ENCODE data around the gene SCN2A.

The SCN2A gene

DNA sequence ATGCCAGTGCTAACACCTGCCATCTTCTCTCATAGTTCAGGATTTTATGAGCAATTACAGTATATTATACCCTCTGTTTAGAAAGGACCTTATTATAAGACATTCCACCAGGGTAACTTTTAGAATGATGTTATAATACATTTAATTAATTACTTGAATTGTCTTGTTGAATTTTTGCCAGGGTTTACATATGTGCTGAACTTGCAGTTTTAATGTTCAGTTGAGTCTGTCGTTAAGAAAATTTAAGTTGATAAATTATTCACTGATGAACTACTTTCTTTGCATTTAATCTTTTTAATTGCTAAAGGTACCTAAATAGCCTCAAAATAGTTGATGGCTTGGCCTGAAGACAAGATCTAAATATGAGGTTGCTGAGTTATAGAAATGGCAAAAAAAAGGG lies 68.1 kb downstream of the SCN2A start:
- Histone ChIP-seq H3K79me1 (ENCODE audit: low read depth, low read length) (no peaks in the 10 kb centered on the region), H3K23ac (ENCODE audit: low read depth, low read length, poor library complexity) (no peak overlapping the region), H2BK12ac (ENCODE audit: low read length) (no peak overlapping the region), H4K8ac (ENCODE audit: low read depth, low read length) (no peak overlapping the region), H3K27me3 (ENCODE audit: control insufficient read depth in 3 of 3, insufficient read depth in 3 of 3, low read depth in 1 of 3, low read length in 3 of 3) (no peaks in the 10 kb centered on the region), H3K18ac (ENCODE audit: low read length) (no peak overlapping the region), H3K27ac (replicated peaks; ENCODE audit: low read length) (no peak overlapping the region), H3K4ac (ENCODE audit: low read length) (no peak overlapping the region), H2AFZ (ENCODE audit: low read length) (no peak overlapping the region), H2BK120ac (ENCODE audit: low read depth, low read length) (no peak overlapping the region), H3K36me3 (replicated peaks in 1 of 2; ENCODE audit: control insufficient read depth in 2 of 2, insufficient read depth in 2 of 2, low read length in 2 of 2) (no peaks in the 10 kb centered on the region), H2AK5ac (ENCODE audit: low read depth, low read length) (no peak overlapping the region), H2BK5ac (ENCODE audit: low read length) (no peak overlapping the region), H3K4me3 (ENCODE audit: low read length in 2 of 2) (no peak overlapping the region), H4K91ac (ENCODE audit: low read depth, low read length, poor library complexity) (no peak overlapping the region), H3K14ac (ENCODE audit: low read length) (no peak overlapping the region), H2BK15ac (ENCODE audit: low read length) (no peak overlapping the region), H3K9me3 (replicated peaks in 1 of 2; ENCODE audit: control insufficient read depth in 2 of 2, insufficient read depth in 1 of 2, low read depth in 1 of 2, low read length in 2 of 2) (no peaks in the 10 kb centered on the region), H3K9ac (ENCODE audit: low read depth, low read length, poor library complexity) (no peak overlapping the region), H3K4me1 (ENCODE audit: control insufficient read depth in 2 of 2, insufficient read depth in 1 of 2, low read depth in 1 of 2, low read length in 2 of 2) (no peaks in the 10 kb centered on the region), H3K4me2 (ENCODE audit: insufficient read depth, low read length, poor library complexity, severe bottlenecking) (no peak overlapping the region)
- no peak for DNase-seq (ENCODE audit: low spot score)
- no CpG with 5 or more reads among the region's 1 CpG for WGBS, 2 donors (ENCODE audit: extremely low coverage in 2 of 2, insufficient read length in 2 of 2, insufficient replicate concordance in 1 of 2)

DNA sequence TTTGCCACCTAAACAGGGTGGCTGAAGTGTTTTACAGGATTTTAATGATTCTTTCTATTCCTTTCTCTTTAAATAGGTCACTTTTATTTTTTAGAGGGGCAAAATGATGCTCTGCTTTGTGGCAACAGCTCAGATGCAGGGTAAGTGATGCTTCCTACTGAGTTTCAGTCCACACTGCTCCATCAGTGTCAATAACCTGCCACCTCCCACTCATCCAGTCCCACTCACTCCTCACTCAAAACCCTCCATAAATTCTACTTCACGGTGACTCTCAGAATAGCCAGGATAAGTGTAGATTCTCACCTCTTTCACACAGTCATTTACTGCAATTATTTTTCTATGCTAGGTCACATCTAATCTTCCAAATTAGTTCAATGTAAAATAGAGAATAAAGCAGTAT lies 72.7 kb downstream of the SCN2A start:
- Histone ChIP-seq H3K27me3 (ENCODE audit: control insufficient read depth in 3 of 3, insufficient read depth in 3 of 3, low read depth in 1 of 3, low read length in 3 of 3) (no peaks in the 10 kb centered on the region), H2BK5ac (ENCODE audit: low read length) (no peak overlapping the region), H3K14ac (ENCODE audit: low read length) (no peak overlapping the region), H3K18ac (ENCODE audit: low read length) (no peak overlapping the region), H3K4me3 (ENCODE audit: low read length in 2 of 2) (no peak overlapping the region), H3K9ac (ENCODE audit: low read depth, low read length, poor library complexity) (no peak overlapping the region), H3K4me2 (ENCODE audit: insufficient read depth, low read length, poor library complexity, severe bottlenecking) (no peak overlapping the region), H4K8ac (ENCODE audit: low read depth, low read length) (no peak overlapping the region), H3K79me1 (ENCODE audit: low read depth, low read length) (no peaks in the 10 kb centered on the region), H3K23ac (ENCODE audit: low read depth, low read length, poor library complexity) (no peak overlapping the region), H2BK12ac (ENCODE audit: low read length) (no peak overlapping the region), H3K36me3 (replicated peaks in 1 of 2; ENCODE audit: control insufficient read depth in 2 of 2, insufficient read depth in 2 of 2, low read length in 2 of 2) (no peaks in the 10 kb centered on the region), H3K4me1 (ENCODE audit: control insufficient read depth in 2 of 2, insufficient read depth in 1 of 2, low read depth in 1 of 2, low read length in 2 of 2) (no peaks in the 10 kb centered on the region), H2BK15ac (ENCODE audit: low read length) (no peak overlapping the region), H4K91ac (ENCODE audit: low read depth, low read length, poor library complexity) (no peak overlapping the region), H2AK5ac (ENCODE audit: low read depth, low read length) (no peak overlapping the region), H3K9me3 (replicated peaks in 1 of 2; ENCODE audit: control insufficient read depth in 2 of 2, insufficient read depth in 1 of 2, low read depth in 1 of 2, low read length in 2 of 2) (no peaks in the 10 kb centered on the region), H3K4ac (ENCODE audit: low read length) (no peak overlapping the region), H3K27ac (replicated peaks; ENCODE audit: low read length) (no peak overlapping the region), H2BK120ac (ENCODE audit: low read depth, low read length) (no peak overlapping the region), H2AFZ (ENCODE audit: low read length) (no peak overlapping the region)
- WGBS, 2 donors (ENCODE audit: extremely low coverage in 2 of 2, insufficient read length in 2 of 2, insufficient replicate concordance in 1 of 2), result no CpG with 5 or more reads among the region's 1 CpG
- no peak for DNase-seq (ENCODE audit: low spot score)

- no peaks in the 10 kb centered on the region for H3K36me3 ChIP-seq (replicated peaks in 1 of 2; ENCODE audit: control insufficient read depth in 2 of 2, insufficient read depth in 2 of 2, low read length in 2 of 2)
- no peak overlapping the region for H3K23ac ChIP-seq (ENCODE audit: low read depth, low read length, poor library complexity)
- H3K9me3 ChIP-seq (replicated peaks in 1 of 2; ENCODE audit: control insufficient read depth in 2 of 2, insufficient read depth in 1 of 2, low read depth in 1 of 2, low read length in 2 of 2), result no peaks in the 10 kb centered on the region
- no peak overlapping the region for H2BK120ac ChIP-seq (ENCODE audit: low read depth, low read length)
- no peak overlapping the region for H2AFZ ChIP-seq (ENCODE audit: low read length)
- H3K27ac ChIP-seq (replicated peaks; ENCODE audit: low read length), result no peak overlapping the region
- no peak overlapping the region for H2BK15ac ChIP-seq (ENCODE audit: low read length)
- WGBS, 2 donors (ENCODE audit: extremely low coverage in 2 of 2, insufficient read length in 2 of 2, insufficient replicate concordance in 1 of 2), result no CpG with 5 or more reads among the region's 2 CpGs
- no peaks in the 10 kb centered on the region for H3K27me3 ChIP-seq (ENCODE audit: control insufficient read depth in 3 of 3, insufficient read depth in 3 of 3, low read depth in 1 of 3, low read length in 3 of 3)
- H4K8ac ChIP-seq (ENCODE audit: low read depth, low read length), result no peak overlapping the region
- H3K9ac ChIP-seq (ENCODE audit: low read depth, low read length, poor library complexity), result no peak overlapping the region
- H2AK5ac ChIP-seq (ENCODE audit: low read depth, low read length), result no peak overlapping the region
- no peak overlapping the region for H4K91ac ChIP-seq (ENCODE audit: low read depth, low read length, poor library complexity)
- H3K18ac ChIP-seq (ENCODE audit: low read length), result no peak overlapping the region
- H3K79me1 ChIP-seq (ENCODE audit: low read depth, low read length), result no peaks in the 10 kb centered on the region
- DNase-seq (ENCODE audit: low spot score), result no peak
- H3K4ac ChIP-seq (ENCODE audit: low read length), result no peak overlapping the region
- no peak overlapping the region for H3K4me2 ChIP-seq (ENCODE audit: insufficient read depth, low read length, poor library complexity, severe bottlenecking)
- H2BK5ac ChIP-seq (ENCODE audit: low read length), result no peak overlapping the region
- H3K14ac ChIP-seq (ENCODE audit: low read length), result peak overlapping the region; percentile 82
- H3K4me1 ChIP-seq (ENCODE audit: control insufficient read depth in 2 of 2, insufficient read depth in 1 of 2, low read depth in 1 of 2, low read length in 2 of 2), result no peaks in the 10 kb centered on the region
- no peak overlapping the region for H2BK12ac ChIP-seq (ENCODE audit: low read length)
- no peak overlapping the region for H3K4me3 ChIP-seq (ENCODE audit: low read length in 2 of 2)
These were observed 73.8 kb downstream of the SCN2A start for GRCh38 chr2:165312999-165313398.

- no peak overlapping the region for H3K18ac ChIP-seq (ENCODE audit: low read length)
- DNase-seq (ENCODE audit: low spot score), result no peak
- no peak overlapping the region for H2BK120ac ChIP-seq (ENCODE audit: low read depth, low read length)
- no peaks in the 10 kb centered on the region for H3K27me3 ChIP-seq (ENCODE audit: control insufficient read depth in 3 of 3, insufficient read depth in 3 of 3, low read depth in 1 of 3, low read length in 3 of 3)
- no peak overlapping the region for H2AFZ ChIP-seq (ENCODE audit: low read length)
- H3K9me3 ChIP-seq (replicated peaks in 1 of 2; ENCODE audit: control insufficient read depth in 2 of 2, insufficient read depth in 1 of 2, low read depth in 1 of 2, low read length in 2 of 2), result no peaks in the 10 kb centered on the region
- WGBS, 2 donors (ENCODE audit: extremely low coverage in 2 of 2, insufficient read length in 2 of 2, insufficient replicate concordance in 1 of 2), result no CpG with 5 or more reads among the region's 4 CpGs
- H2BK5ac ChIP-seq (ENCODE audit: low read length), result no peak overlapping the region
- no peaks in the 10 kb centered on the region for H3K79me1 ChIP-seq (ENCODE audit: low read depth, low read length)
- H3K14ac ChIP-seq (ENCODE audit: low read length), result no peak overlapping the region
- no peaks in the 10 kb centered on the region for H3K4me1 ChIP-seq (ENCODE audit: control insufficient read depth in 2 of 2, insufficient read depth in 1 of 2, low read depth in 1 of 2, low read length in 2 of 2)
- H3K23ac ChIP-seq (ENCODE audit: low read depth, low read length, poor library complexity), result no peak overlapping the region
- H3K4ac ChIP-seq (ENCODE audit: low read length), result no peak overlapping the region
- no peak overlapping the region for H3K27ac ChIP-seq (replicated peaks; ENCODE audit: low read length)
- H2AK5ac ChIP-seq (ENCODE audit: low read depth, low read length), result no peak overlapping the region
- H2BK15ac ChIP-seq (ENCODE audit: low read length), result no peak overlapping the region
- H4K91ac ChIP-seq (ENCODE audit: low read depth, low read length, poor library complexity), result no peak overlapping the region
- H4K8ac ChIP-seq (ENCODE audit: low read depth, low read length), result no peak overlapping the region
- H3K9ac ChIP-seq (ENCODE audit: low read depth, low read length, poor library complexity), result no peak overlapping the region
- no peak overlapping the region for H3K4me2 ChIP-seq (ENCODE audit: insufficient read depth, low read length, poor library complexity, severe bottlenecking)
- no peaks in the 10 kb centered on the region for H3K36me3 ChIP-seq (replicated peaks in 1 of 2; ENCODE audit: control insufficient read depth in 2 of 2, insufficient read depth in 2 of 2, low read length in 2 of 2)
- no peak overlapping the region for H2BK12ac ChIP-seq (ENCODE audit: low read length)
- H3K4me3 ChIP-seq (ENCODE audit: low read length in 2 of 2), result no peak overlapping the region
These were observed 74.3 kb downstream of the SCN2A start for GRCh38 chr2:165313509-165313908.
